GM19455 (cell line): ENCODE measurements around the gene HSD17B3.
"Not testable (repeated sequence)": the region's sequence is repeated elsewhere in the genome, so short reads cannot be mapped to it uniquely, and the experiment has no call there.

Experiments
- ATAC-seq: cut with Tn5 transposase; IDR thresholded peaks from one replicate; pipeline ENCODE4 v1.9.1; 2021; ENCODE audit not compliant: unreplicated experiment

HSD17B3 gene

GRCh38 chr9:96302021-96302420, at the start of gene HSD17B3:
HSD17B3 (minus strand) TSS chr9:96302176; CDS start chr9:96302104, 72 bp downstream.
- ATAC-seq = no peak

- no peak for ATAC-seq
Observed at GRCh38 chr9:96350866-96351265, 48.9 kb upstream of the HSD17B3 start.

GRCh38 chr9:96348261-96348660, 46.3 kb upstream of the HSD17B3 start:
- ATAC-seq = no peak

- no peak for ATAC-seq
Observed at GRCh38 chr9:96345551-96345950, 43.6 kb upstream of the HSD17B3 start.

DNA sequence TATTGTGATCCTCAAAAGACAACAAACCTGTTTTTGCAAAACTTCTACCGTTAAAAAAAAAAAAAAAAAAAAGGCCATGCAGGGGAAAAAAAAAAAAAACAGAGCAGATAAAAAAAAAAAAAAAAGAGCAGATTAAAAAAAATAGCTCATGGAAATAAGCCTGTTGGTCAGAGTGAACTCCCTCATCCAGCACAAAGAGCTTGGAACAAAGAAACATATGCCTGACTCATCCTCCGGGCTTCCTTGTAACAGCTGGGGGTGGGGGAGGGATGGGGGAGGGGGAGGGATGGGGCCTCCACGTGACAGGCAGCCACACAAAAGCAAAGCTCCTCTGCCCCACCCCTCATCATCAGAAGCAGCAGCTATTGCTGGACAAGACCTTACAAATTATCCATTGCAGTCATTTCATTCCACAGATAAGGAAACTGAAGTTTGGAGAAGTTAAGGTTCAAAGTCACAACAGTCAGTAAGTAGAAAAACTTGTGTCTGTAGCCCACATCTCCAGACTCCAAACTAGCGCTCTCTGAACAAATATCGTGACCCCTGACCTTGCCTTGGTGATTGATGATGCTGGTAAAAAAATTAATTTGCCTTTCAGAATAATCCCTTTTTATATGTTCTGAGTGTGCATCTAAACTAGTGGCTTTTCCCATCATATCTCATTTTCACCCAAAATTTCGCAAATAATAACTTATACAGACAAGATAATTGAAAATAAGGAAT, 42.6 kb upstream of the HSD17B3 start:
- ATAC-seq = no peak

DNA sequence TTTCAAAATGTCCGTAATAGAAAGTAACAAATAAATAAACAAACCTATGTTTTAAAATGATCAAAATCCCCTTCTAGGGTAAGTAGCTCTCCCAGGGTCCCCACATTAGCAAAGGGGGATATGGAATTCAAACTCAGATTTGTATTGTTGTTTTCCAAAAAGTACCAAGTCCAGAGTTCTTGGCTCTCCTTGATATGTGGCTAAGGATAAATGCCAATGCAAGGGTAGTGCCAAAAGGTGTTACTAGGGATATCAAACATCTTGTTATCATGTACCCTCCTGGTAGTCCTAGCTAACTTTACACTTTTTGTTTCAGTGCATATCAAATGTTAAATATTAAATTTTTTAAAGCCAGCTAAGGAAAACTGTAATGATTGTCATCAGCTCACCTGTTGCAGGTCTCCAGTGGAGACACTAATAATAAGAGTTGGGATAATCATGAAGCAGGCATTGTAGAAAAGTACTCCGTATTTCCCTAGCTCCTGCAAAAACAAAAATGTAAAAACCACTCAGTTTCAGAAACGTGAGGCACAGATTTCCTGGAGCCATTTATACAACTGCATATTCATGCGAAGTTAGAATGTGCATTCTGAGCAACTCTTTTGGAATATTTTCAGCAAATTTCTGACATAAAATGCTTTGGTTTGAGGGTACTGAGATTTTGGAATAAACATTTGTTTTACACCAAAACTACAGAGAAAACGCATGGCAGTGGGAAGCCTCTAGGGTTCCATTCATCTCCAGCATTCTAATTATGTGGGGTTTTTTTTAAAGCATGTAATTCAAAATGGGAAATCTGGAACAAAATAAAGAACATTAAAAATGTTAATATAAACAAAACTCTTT, 41.8 kb upstream of the HSD17B3 start:
- no peak for ATAC-seq

GRCh38 chr9:96342571-96343245, 40.7 kb upstream of the HSD17B3 start:
- ATAC-seq = no peak

- ATAC-seq = no peak
Observed at GRCh38 chr9:96340707-96341106, 38.7 kb upstream of the HSD17B3 start.

- ATAC-seq = no peak
Observed at GRCh38 chr9:96338299-96338698, 36.3 kb upstream of the HSD17B3 start.

- no peak for ATAC-seq
Observed at GRCh38 chr9:96333958-96334357, 32.0 kb upstream of the HSD17B3 start.

- ATAC-seq = no peak
Observed at GRCh38 chr9:96331236-96331947, 29.4 kb upstream of the HSD17B3 start.

DNA sequence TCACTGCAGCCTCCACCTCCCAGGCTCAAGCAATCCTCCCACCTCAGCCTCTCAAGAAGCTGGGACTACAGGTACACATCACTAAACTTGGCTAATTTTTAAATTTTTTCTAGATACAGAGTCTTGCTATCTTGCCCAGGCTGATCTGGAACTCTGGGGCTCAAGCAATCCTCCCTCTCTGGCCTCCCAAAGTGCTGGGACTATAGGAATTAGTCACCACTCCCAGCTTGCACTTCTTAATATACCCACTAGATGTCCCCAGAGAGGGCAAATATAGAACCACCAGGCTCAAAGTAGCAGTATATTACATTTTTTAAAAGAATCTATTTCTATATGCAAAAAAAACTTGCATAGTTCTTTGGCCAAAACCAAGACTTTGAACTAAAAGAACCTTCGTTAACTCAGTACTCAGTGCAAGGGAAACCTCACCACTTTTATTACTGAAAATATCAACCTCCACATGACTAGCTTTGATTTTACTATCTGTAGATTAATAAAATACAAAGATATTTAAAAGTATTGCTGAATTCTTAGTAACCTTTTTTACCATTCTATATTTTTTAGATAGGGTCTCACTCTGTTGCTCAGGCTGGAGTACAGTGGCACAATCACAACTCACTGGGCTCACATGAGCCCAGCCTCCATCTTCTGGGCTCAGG, 25.8 kb upstream of the HSD17B3 start:
- ATAC-seq = no peak

- no peak for ATAC-seq
Observed at GRCh38 chr9:96323169-96323568, 21.2 kb upstream of the HSD17B3 start.

- not testable (repeated sequence) for ATAC-seq
Observed at GRCh38 chr9:96322736-96323135, 20.8 kb upstream of the HSD17B3 start.

DNA sequence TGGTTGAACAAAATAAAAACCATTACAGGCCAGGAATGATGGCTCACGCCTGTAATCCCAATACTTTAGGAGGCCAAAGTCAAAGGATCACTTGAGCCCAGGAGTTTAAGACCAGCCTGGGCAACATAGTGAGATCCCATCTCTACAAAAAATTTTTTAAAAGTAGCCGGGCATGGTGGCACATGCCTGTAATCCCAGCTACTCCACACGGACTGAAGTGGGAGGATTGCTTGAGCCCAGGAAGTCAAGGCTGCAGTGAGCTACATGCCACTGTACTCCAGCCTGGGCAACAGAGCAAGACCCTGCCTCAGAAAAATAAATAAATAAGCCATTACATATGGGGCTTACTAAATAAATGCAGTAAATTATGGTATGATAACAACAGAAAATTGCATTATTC, 20.2 kb upstream of the HSD17B3 start:
- not testable (repeated sequence) for ATAC-seq

GRCh38 chr9:96321515-96321914, 19.5 kb upstream of the HSD17B3 start:
- no peak for ATAC-seq

- no peak for ATAC-seq
Observed at GRCh38 chr9:96320749-96321280, 18.8 kb upstream of the HSD17B3 start.

- no peak for ATAC-seq
Observed at GRCh38 chr9:96318921-96319565, 17.1 kb upstream of the HSD17B3 start.

DNA sequence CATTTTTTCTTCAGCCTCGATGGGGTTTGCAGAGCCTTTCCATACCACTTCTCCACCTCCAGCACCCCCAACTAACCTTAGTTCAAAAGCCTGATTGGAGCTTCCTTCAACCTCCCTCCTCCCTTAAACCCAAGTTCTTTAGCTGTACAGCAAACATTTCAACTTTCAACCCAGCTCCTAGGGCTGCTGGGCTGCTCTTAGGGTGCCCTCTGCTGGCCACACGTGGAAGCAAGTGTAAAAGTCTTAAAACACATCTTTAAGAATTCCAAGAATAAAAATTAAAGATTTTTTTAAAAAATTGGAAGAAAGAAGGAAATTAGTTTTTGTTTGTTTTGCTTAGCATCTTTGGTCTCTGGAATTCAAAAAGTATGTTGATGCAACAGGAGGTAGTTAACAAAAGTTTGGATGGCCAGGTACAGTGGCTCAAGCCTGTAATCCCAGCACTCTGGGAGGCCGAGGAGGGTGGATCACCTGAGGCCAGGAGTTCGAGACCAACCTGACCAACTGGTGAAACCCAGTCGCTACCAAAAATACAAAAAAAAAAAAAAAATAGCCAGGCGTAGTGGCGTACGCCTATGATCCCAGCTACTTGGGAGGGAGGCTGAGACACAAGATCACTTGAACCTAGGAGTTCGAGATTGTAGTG, 15.5 kb upstream of the HSD17B3 start:
- ATAC-seq = no peak
